GM12878 (cell line): ENCODE results near the gene JUND. TPM values are rescaled to one million over a fixed set of nuclear protein-coding genes. Genes with fewer than 3 reads are reported as not detected.

Experiments
- BCL11A ChIP-seq: IDR thresholded peaks from 2 replicates; pipeline ENCODE4 v1.6.1; 2011; ENCODE audit warnings: low read depth, low read length
- FOXM1 ChIP-seq: IDR thresholded peaks from 2 replicates; pipeline ENCODE4 v1.6.1; 2012; ENCODE audit warnings: low read depth, mild to moderate bottlenecking, inconsistent platforms, low read length, moderate library complexity
- GABPA ChIP-seq: IDR thresholded peaks from 2 replicates; pipeline ENCODE4 v1.6.1; 2014; ENCODE audit warnings: antibody characterized with exemption, low read depth, mild to moderate bottlenecking, inconsistent platforms
- IKZF1 ChIP-seq: fragments of 450-650 bp; conservative IDR thresholded peaks from 2 replicates; pipeline ENCODE4 v1.6.1; 2017; ENCODE audit warnings: antibody characterized with exemption, mild to moderate bottlenecking
- KLF5 ChIP-seq: fragments of 450-650 bp; IDR thresholded peaks from 2 replicates; pipeline ENCODE4 v1.6.1; 2014; ENCODE audit warnings: mild to moderate bottlenecking; ENCODE audit not compliant: partially characterized antibody
- RBBP5 ChIP-seq: fragments of 200-600 bp; sonication (generic); conservative IDR thresholded peaks from 2 replicates; pipeline ENCODE4 v1.6.1; 2016
- SMAD1 ChIP-seq: fragments of 450-650 bp; IDR thresholded peaks from 2 replicates; pipeline ENCODE4 v1.6.1; 2018; ENCODE audit warnings: mild to moderate bottlenecking, low read depth; ENCODE audit not compliant: partially characterized antibody
- SMAD5 ChIP-seq: IDR thresholded peaks from 2 replicates; pipeline ENCODE4 v1.6.1; 2016; ENCODE audit warnings: antibody characterized with exemption, low read depth
- SRF ChIP-seq, 2 experiments: IDR thresholded peaks; 2 replicates each; pipeline ENCODE4 v1.6.1; 2011; ENCODE audit warnings: low read depth in 2 of 2, low read length in 2 of 2, mild to moderate bottlenecking in 1 of 2, moderate library complexity in 1 of 2
- ZBTB4 ChIP-seq: fragments of 450-650 bp; formaldehyde crosslinking; IDR thresholded peaks from 2 replicates; pipeline ENCODE4 v1.4.0; 2022; ENCODE audit warnings: mild to moderate bottlenecking, moderate library complexity
- ZNF622 ChIP-seq: fragments of 450-650 bp; IDR thresholded peaks from 2 replicates; pipeline ENCODE4 v1.6.1; 2017; ENCODE audit warnings: mild to moderate bottlenecking, inconsistent platforms
- polyA plus RNA-seq, 11 experiments: library from polyadenylated mRNA; depleted of rRNA in 4 of 11; unstranded in 6 of 11; stranded (reverse) in 5 of 11; fragments of >200 nt; fragmentation: Nextera tagmentation in 4 of 11; fragmentation: Illumina TruSeq in 1 of 11; extraction: Ambion mirVana in 4 of 11; extraction: Trizol in 1 of 11; gene quantifications; 1 replicate in 1 of 11; 2 replicates in 10 of 11; pipeline versions ENCODE4 v1.2.1 to v1.2.3, GENCODE V29; 2011 to 2016; ENCODE audit warnings: inconsistent platforms in 2 of 11, missing spikeins in 2 of 11, low read depth in 1 of 11
- total RNA-seq, 4 experiments: library from RNA; depleted of rRNA in 3 of 4; stranded (reverse); fragments of >200 nt in 3 of 4; fragmentation: Illumina TruSeq in 1 of 4; extraction: Trizol in 1 of 4; gene quantifications; 2 replicates each; pipeline versions ENCODE4 v1.2.1 to v1.2.3, GENCODE V29; 2013 to 2021

The JUND gene
- total and polyA plus RNA-seq, 10 of the 15 experiments (the other 5 are each of a cell fraction or from before 2014, with no cell fraction given), result 7.4 to 164 (median 18.8) TPM

GRCh38 chr19:18291590-18292461 is 10.4 kb upstream of the JUND start (continued):
- TF ChIP-seq SMAD1 (peak; percentile 55), SMAD5 (no peak; the same call in 1 of the 2 replicates), ZBTB4 (CRISPR knock-in tag) (no peak), RBBP5 (no peak), KLF5 (peak; percentile 30), ZNF622 (no peak), FOXM1 (no peak; the same call in 1 of the 2 replicates), SRF (IDR thresholded peaks at IDR 0.05; ENCODE audit: low read depth in 2 of 2, low read length in 2 of 2) (peak in 1 of 2 experiments; percentile 68; a peak in 1 of 4 replicates), BCL11A (peak; percentile 80), IKZF1 (peak; percentile 90), GABPA (no peak; the same call in 1 of the 2 replicates)
